PFSK-1 (cell line): Measurements from ENCODE around the gene RIPOR2.

Source experiments
- FOXP2 ChIP-seq: optimal IDR thresholded peaks from 2 replicates; pipeline ENCODE3; 2011; ENCODE audit warnings: borderline replicate concordance, control low read depth, inconsistent platforms; ENCODE audit not compliant: insufficient read depth; ENCODE audit errors: extremely low read length, extremely low read depth
- POLR2AphosphoS5 ChIP-seq: IDR thresholded peaks from 2 replicates; pipeline ENCODE4 v1.6.1; 2012; ENCODE audit warnings: low read depth, mild to moderate bottlenecking, control low read depth, low read length, moderate library complexity
- REST ChIP-seq, 2 experiments: IDR thresholded peaks; 2 replicates each; pipeline versions ENCODE4 v1.6.1 to v1.8.0; 2011 to 2012; ENCODE audit warnings: low read depth in 2 of 2, low read length in 2 of 2, control low read depth in 1 of 2, inconsistent platforms in 1 of 2, mild to moderate bottlenecking in 1 of 2, moderate library complexity in 1 of 2; ENCODE audit not compliant: insufficient read depth in 1 of 2
- SIN3A ChIP-seq: IDR thresholded peaks from 2 replicates; pipeline ENCODE4 v1.6.1; 2012; ENCODE audit warnings: mild to moderate bottlenecking, low read length, moderate library complexity, borderline replicate concordance; ENCODE audit not compliant: insufficient read depth
- TAF1 ChIP-seq: IDR thresholded peaks from 2 replicates; pipeline ENCODE4 v1.6.1; 2012; ENCODE audit warnings: low read length, control low read depth, borderline replicate concordance; ENCODE audit not compliant: insufficient read depth

RIPOR2 gene

GRCh38 chr6:24881376-24881775, 54.4 kb downstream of the RIPOR2 start:
- TF ChIP-seq TAF1 (no peak), SIN3A (no peak), FOXP2 (no peak), POLR2AphosphoS5 (no peak), REST (IDR thresholded peaks at IDR 0.05; ENCODE audit: insufficient read depth in 1 of 2, low read depth in 2 of 2, low read length in 2 of 2) (no peak)

DNA sequence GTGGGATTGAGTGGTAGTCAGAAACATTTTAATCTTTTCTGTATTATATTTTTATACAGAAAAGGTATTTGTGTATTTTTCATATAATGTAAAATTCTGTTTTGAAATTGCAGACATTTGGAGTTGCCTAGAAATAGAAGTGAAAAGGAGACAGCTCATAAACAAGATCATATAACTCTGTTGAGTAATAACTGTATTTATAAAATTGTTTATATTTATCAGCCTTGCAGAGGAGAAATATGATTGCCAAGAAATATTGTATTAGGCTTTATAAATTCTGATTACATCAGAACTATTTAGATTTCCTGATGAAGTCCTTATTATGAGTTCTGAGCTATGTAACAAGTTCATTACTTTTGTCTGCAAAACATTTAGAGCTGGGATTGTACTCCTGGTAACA, 55.3 kb downstream of the RIPOR2 start:
- TF ChIP-seq FOXP2 (no peak), POLR2AphosphoS5 (no peak), SIN3A (no peak)

GRCh38 chr6:24879351-24879750, 56.4 kb downstream of the RIPOR2 start:
- no peak for TF ChIP-seq TAF1
- TF ChIP-seq REST (IDR thresholded peaks at IDR 0.05; ENCODE audit: insufficient read depth in 1 of 2, low read depth in 2 of 2, low read length in 2 of 2), result no peak
- TF ChIP-seq SIN3A, result no peak
- no peak for TF ChIP-seq FOXP2
- TF ChIP-seq POLR2AphosphoS5, result no peak

- TF ChIP-seq REST (IDR thresholded peaks at IDR 0.05; ENCODE audit: insufficient read depth in 1 of 2, low read depth in 2 of 2, low read length in 2 of 2) (no peak), SIN3A (no peak), TAF1 (no peak), FOXP2 (no peak), POLR2AphosphoS5 (no peak)
These were observed 59.0 kb downstream of the RIPOR2 start for GRCh38 chr6:24876499-24877465.

- TF ChIP-seq SIN3A, result no peak
These were observed 60.2 kb downstream of the RIPOR2 start for GRCh38 chr6:24875534-24875901.
